H1 (cell line): ENCODE measurements around the gene COL10A1. TPM values are rescaled to one million over a fixed set of nuclear protein-coding genes. Genes with fewer than 3 reads are reported as not detected.

Experiments
- CTCF ChIA-PET: fragments of 300-600 bp; sonication (Branson Sonifier 250); formaldehyde crosslinking; loops from one replicate; lab custom pipeline; 2021; ENCODE audit not compliant: partially characterized antibody; lab: Charles Lee
- POLR2A ChIA-PET: fragments of 300-600 bp; sonication (Branson Sonifier 250); formaldehyde crosslinking; loops from one replicate; lab custom pipeline; 2021; ENCODE audit warnings: inconsistent platforms; ENCODE audit not compliant: partially characterized antibody; lab: Charles Lee
- DNase-seq, 2 experiments: peaks; one replicate each; pipeline versions ENCODE4 v3.0.0 to v3.0.0-alpha.2; 2010 to 2022; ENCODE audit warnings: low spot score in 2 of 2, low read depth in 1 of 2, mixed read lengths in 1 of 2
- FAIRE-seq: peaks from 2 replicates; lab custom pipeline; 2011; peaks lifted over from hg19 to GRCh38; lab: Jason Lieb, UNC
- H2AFZ ChIP-seq: 2 replicates; pipeline ENCODE4 v1.8.1; 2012; ENCODE audit warnings: low read length, inconsistent platforms
- H2AK5ac ChIP-seq: 2 replicates; pipeline ENCODE4 v1.6.1; 2013; ENCODE audit warnings: low read depth, low read length
- H2BK120ac ChIP-seq: replicated peaks from 2 replicates; pipeline ENCODE3; 2013; ENCODE audit warnings: low read depth, low read length, inconsistent platforms
- H2BK12ac ChIP-seq: 2 replicates; pipeline ENCODE4 v1.6.1; 2013; ENCODE audit warnings: low read depth, low read length
- H2BK15ac ChIP-seq: 2 replicates; pipeline ENCODE4 v1.6.1; 2013; ENCODE audit warnings: low read length
- H2BK20ac ChIP-seq: 2 replicates; pipeline ENCODE4 v1.6.1; 2013; ENCODE audit warnings: low read length
- H2BK5ac ChIP-seq: 2 replicates; pipeline ENCODE4 v1.6.1; 2013; ENCODE audit warnings: low read depth, low read length
- H3K14ac ChIP-seq: 2 replicates; pipeline ENCODE4 v1.6.1; 2013; ENCODE audit warnings: inconsistent platforms; ENCODE audit not compliant: insufficient read length
- H3K18ac ChIP-seq: 2 replicates; pipeline ENCODE4 v1.6.1; 2013; ENCODE audit warnings: low read length; ENCODE audit errors: extremely low read depth
- H3K23ac ChIP-seq: 2 replicates; pipeline ENCODE4 v1.6.1; 2013; ENCODE audit warnings: inconsistent platforms; ENCODE audit not compliant: insufficient read length
- H3K23me2 ChIP-seq: 2 replicates; pipeline ENCODE4 v1.6.1; 2013; ENCODE audit warnings: low read depth, low read length
- H3K27ac ChIP-seq: 2 replicates; pipeline ENCODE4 v1.6.1; 2011; ENCODE audit warnings: low read depth, low read length, inconsistent platforms
- H3K27me3 ChIP-seq, 4 experiments: replicated peaks in 1 of 4; 1 replicate in 1 of 4; 2 replicates in 3 of 4; pipeline versions ENCODE4 v1.6.1 to v1.8.1; 2011 to 2013; ENCODE audit warnings: low read length in 3 of 4, mild to moderate bottlenecking in 3 of 4, inconsistent platforms in 2 of 4, mixed read lengths in 2 of 4, moderate library complexity in 1 of 4; ENCODE audit not compliant: control insufficient read depth in 3 of 4, insufficient read depth in 3 of 4; ENCODE audit errors: extremely low read depth in 1 of 4
- H3K36me3 ChIP-seq, 4 experiments: 2 replicates each; pipeline versions ENCODE4 v1.6.1 to v1.8.1; 2011 to 2013; ENCODE audit warnings: mild to moderate bottlenecking in 4 of 4, low read length in 3 of 4, moderate library complexity in 2 of 4, control low read depth in 1 of 4, inconsistent platforms in 1 of 4; ENCODE audit not compliant: insufficient read depth in 4 of 4, control insufficient read depth in 2 of 4
- H3K4ac ChIP-seq: replicated peaks from 2 replicates; pipeline ENCODE3; 2013; ENCODE audit warnings: low read length, low read depth, mixed read lengths, inconsistent platforms; ENCODE audit not compliant: insufficient read length
- H3K4me1 ChIP-seq, 4 experiments: replicated peaks in 1 of 4; 1 replicate in 1 of 4; 2 replicates in 3 of 4; pipeline versions ENCODE4 v1.6.1 to v1.8.1; 2011 to 2013; ENCODE audit warnings: low read length in 3 of 4, inconsistent platforms in 2 of 4, mixed read lengths in 1 of 4; ENCODE audit not compliant: insufficient read depth in 4 of 4, control insufficient read depth in 3 of 4
- H3K4me2 ChIP-seq, 2 experiments: 2 replicates each; pipeline versions ENCODE4 v1.6.1 to v1.8.1; 2011 to 2013; ENCODE audit warnings: low read depth in 2 of 2, low read length in 2 of 2, control low read depth in 1 of 2, inconsistent platforms in 1 of 2, mild to moderate bottlenecking in 1 of 2; ENCODE audit not compliant: insufficient read depth in 1 of 2
- H3K4me3 ChIP-seq, 4 experiments: fragments of 200-600, 300-600 bp in 1 of 4; sonication (generic), shearing (Covaris generic), sonication (Bioruptor Twin) in 1 of 4; 2 replicates each; pipeline versions ENCODE4 v1.5.1 to v1.8.1; 2011 to 2016; ENCODE audit warnings: low read length in 4 of 4, low read depth in 3 of 4, control low read depth in 2 of 4, inconsistent platforms in 2 of 4, mild to moderate bottlenecking in 2 of 4, mixed read lengths in 1 of 4, moderate library complexity in 1 of 4; ENCODE audit not compliant: insufficient read depth in 2 of 4; ENCODE audit errors: extremely low read depth in 1 of 4
- H3K56ac ChIP-seq: replicated peaks from 2 replicates; pipeline ENCODE3; 2013; ENCODE audit warnings: low read depth, mild to moderate bottlenecking, mixed read lengths, low read length, inconsistent platforms; ENCODE audit not compliant: insufficient read length
- H3K79me1 ChIP-seq: 2 replicates; pipeline ENCODE4 v1.6.1; 2013; ENCODE audit warnings: low read depth, low read length, control low read depth
- H3K79me2 ChIP-seq, 2 experiments: 2 replicates each; pipeline versions ENCODE4 v1.6.1 to v1.8.1; 2012 to 2013; ENCODE audit warnings: low read length in 2 of 2, mild to moderate bottlenecking in 2 of 2, inconsistent platforms in 1 of 2; ENCODE audit not compliant: insufficient read depth in 2 of 2, control insufficient read depth in 1 of 2
- H3K9ac ChIP-seq, 4 experiments: replicated peaks in 1 of 4; 1 replicate in 1 of 4; 2 replicates in 3 of 4; pipeline versions ENCODE4 v1.6.1 to v1.8.1; 2011 to 2013; ENCODE audit warnings: low read depth in 3 of 4, low read length in 3 of 4, control low read depth in 2 of 4, mild to moderate bottlenecking in 2 of 4, moderate library complexity in 2 of 4, inconsistent platforms in 1 of 4; ENCODE audit errors: extremely low read depth in 1 of 4
- H3K9me3 ChIP-seq, 2 experiments: 2 replicates each; pipeline versions ENCODE4 v1.6.1 to v1.8.1; 2012 to 2013; ENCODE audit warnings: mild to moderate bottlenecking in 2 of 2, moderate library complexity in 2 of 2, control low read depth in 1 of 2, inconsistent platforms in 1 of 2, low read depth in 1 of 2, low read length in 1 of 2, mixed read lengths in 1 of 2; ENCODE audit not compliant: insufficient read depth in 2 of 2
- H4K20me1 ChIP-seq, 2 experiments: replicated peaks in 1 of 2; 2 replicates each; pipeline versions ENCODE3 to v1.8.1; 2011 to 2013; ENCODE audit warnings: inconsistent platforms in 2 of 2, low read length in 2 of 2, mild to moderate bottlenecking in 1 of 2; ENCODE audit not compliant: insufficient read depth in 2 of 2, control insufficient read depth in 1 of 2
- H4K5ac ChIP-seq: 2 replicates; pipeline ENCODE4 v1.6.1; 2013; ENCODE audit warnings: low read length, low read depth, mixed read lengths, inconsistent platforms; ENCODE audit not compliant: insufficient read length
- H4K8ac ChIP-seq: 2 replicates; pipeline ENCODE4 v1.8.0; 2013; ENCODE audit warnings: mild to moderate bottlenecking, moderate library complexity, low read length, inconsistent platforms; ENCODE audit not compliant: insufficient read depth; ENCODE audit errors: extremely low read depth
- H4K91ac ChIP-seq: replicated peaks from 2 replicates; pipeline ENCODE3; 2013; ENCODE audit warnings: low read length, mixed read lengths, inconsistent platforms; ENCODE audit not compliant: insufficient read length
- ASH2L ChIP-seq: fragments of 200-600, 300-600 bp; sonication (generic); IDR thresholded peaks from one replicate; pipeline ENCODE4 v1.7.1; 2017; ENCODE audit warnings: low read length
- BRCA1 ChIP-seq: IDR thresholded peaks from 2 replicates; pipeline ENCODE4 v1.6.1; 2012; ENCODE audit warnings: low read depth, low read length, improper control_type of control experiment
- E2F6 ChIP-seq: IDR thresholded peaks from 2 replicates; pipeline ENCODE4 v1.6.1; 2012; ENCODE audit warnings: inconsistent platforms
- HDAC2 ChIP-seq, 2 experiments: fragments of 300-600 bp in 1 of 2; sonication (generic) in 1 of 2; IDR thresholded peaks; 2 replicates each; pipeline ENCODE4 v1.6.1; 2011 to 2012; ENCODE audit warnings: low read depth in 2 of 2, low read length in 2 of 2, mild to moderate bottlenecking in 2 of 2, moderate library complexity in 2 of 2, borderline replicate concordance in 1 of 2, inconsistent platforms in 1 of 2
- RXRA ChIP-seq: IDR thresholded peaks from 2 replicates; pipeline ENCODE4 v1.6.1; 2011; ENCODE audit warnings: low read depth, mild to moderate bottlenecking, low read length, moderate library complexity; ENCODE audit not compliant: insufficient read depth
- SUZ12 ChIP-seq: fragments of 200-600 bp; sonication (generic); IDR thresholded peaks from 2 replicates; pipeline ENCODE4 v1.6.1; 2012; ENCODE audit warnings: mild to moderate bottlenecking, inconsistent platforms, low read length, moderate library complexity, mixed read lengths
- TBP ChIP-seq: IDR thresholded peaks from 2 replicates; pipeline ENCODE4 v1.6.1; 2011; ENCODE audit warnings: low read depth, low read length, improper control_type of control experiment
- USF2 ChIP-seq: IDR thresholded peaks from 2 replicates; pipeline ENCODE4 v1.6.1; 2011; ENCODE audit warnings: low read length, improper control_type of control experiment
- ZNF274 ChIP-seq: IDR thresholded peaks from 2 replicates; pipeline ENCODE4 v1.7.0; 2012; ENCODE audit warnings: low read length, borderline replicate concordance; ENCODE audit errors: extremely low read depth
- WGBS, 2 experiments: shearing (Covaris generic) in 1 of 2; methylation state at CpG; one replicate each; pipeline versions ENCODE4 v1.1.6 to v1.1.7; 2013 to 2015; ENCODE audit warnings: low lambda C conversion rate in 2 of 2, mixed read lengths in 2 of 2, inconsistent platforms in 1 of 2, low coverage in 1 of 2, missing lambda C conversion rate in 1 of 2; ENCODE audit not compliant: insufficient replicate concordance in 2 of 2, insufficient coverage in 1 of 2, insufficient read length in 1 of 2; ENCODE audit errors: extremely low coverage in 1 of 2, missing lambda C conversion rate in 1 of 2; 5-methylcytosine and 5-hydroxymethylcytosine counted together
- polyA plus RNA-seq, 7 experiments: library from polyadenylated mRNA; depleted of rRNA in 3 of 7; stranded (reverse) in 5 of 7; unstranded in 2 of 7; fragments of >200 nt in 5 of 7; fragments of 200-250 nt in 2 of 7; gene quantifications; 1 replicate in 5 of 7; 2 replicates in 1 of 7; 4 replicates in 1 of 7; pipeline versions ENCODE4 v1.2.1 to v1.2.3, GENCODE V29; 2011 to 2013; ENCODE audit warnings: missing spikeins in 2 of 7, mixed read lengths in 2 of 7
- total RNA-seq: library from RNA; stranded (reverse); fragmentation: NEBNext Ultra II Directional; extraction: Animal tissue kit (Norgen Biotek cat#: 25700); gene quantifications from 2 replicates; pipeline ENCODE4 v1.2.1, GENCODE V29; 2021

The COL10A1 gene
- total and polyA plus RNA-seq, 2 of the 8 experiments (the other 6 are each of a cell fraction or from before 2014, with no cell fraction given): not detected

- Histone ChIP-seq H4K20me1 (no peaks in the 10 kb centered on the region), H4K8ac (no peak overlapping the region), H3K79me1 (no peaks in the 10 kb centered on the region; the same call in 1 of the 2 replicates), H3K23me2 (peaks cover 5% of the 10 kb centered on the region), H4K5ac (peak overlapping the region; percentile 79), H3K14ac (no peak overlapping the region), H3K4me1 (peaks cover 0 to 28% (median 20%) of the 10 kb centered on the region in 4 experiments), H3K36me3 (peaks cover 2 to 32% (median 15%) of the 10 kb centered on the region in 4 experiments; a peak in 7 of 8 replicates), H3K4me3 (peak overlapping the region in 1 of 4 experiments; percentile 42; a peak in 2 of 8 replicates), H2AFZ (no peak overlapping the region), H2BK12ac (no peak overlapping the region), H3K4ac (no peak overlapping the region), H3K79me2 (peaks cover 0 to 46% of the 10 kb centered on the region in 2 experiments; a peak in 2 of 4 replicates), H2BK120ac (no peak overlapping the region), H3K9ac (no peak overlapping the region), H3K27me3 (no peaks in the 10 kb centered on the region), H2AK5ac (no peak overlapping the region), H3K18ac (no peak overlapping the region), H3K4me2 (peak overlapping the region; percentile 50 to 56; a peak in 3 of 4 replicates), H4K91ac (no peak overlapping the region), H2BK20ac (no peak overlapping the region), H2BK15ac (no peak overlapping the region), H2BK5ac (no peak overlapping the region), H3K9me3 (no peaks in the 10 kb centered on the region), H3K23ac (no peak overlapping the region), H3K27ac (peak overlapping the region; percentile 83; the same call in 1 of the 2 replicates), H3K56ac (no peak overlapping the region)
- FAIRE-seq (no peak), DNase-seq (no peak)
- ChIA-PET POLR2A (interaction anchor here (0.6 to 1.8 kb wide), 5 partner anchors 12 to 672 kb away, joined by 3 to 6 read pairs (median 3); no protein-coding TSS in a partner anchor), CTCF (interaction anchor here (0.9 to 2.0 kb wide), 3 partner anchors 10 to 21 kb away, joined by 4 to 7 read pairs (median 6); no protein-coding TSS in a partner anchor)
- 70% methylated on average over 1 of the region's 1 CpG; no CpG with 5 or more reads in 1 of the 2 experiments for WGBS, 2 experiments
- TF ChIP-seq HDAC2 (IDR thresholded peaks at IDR 0.05; ENCODE audit: borderline replicate concordance in 1 of 2, low read depth in 2 of 2, low read length in 2 of 2): no peak
- TF ChIP-seq ZNF274: no peak
- no peak for TF ChIP-seq ASH2L
- TF ChIP-seq TBP: no peak
- TF ChIP-seq SUZ12: no peak
- TF ChIP-seq BRCA1: no peak
- no peak for TF ChIP-seq USF2
- no peak for TF ChIP-seq RXRA
- no peak for TF ChIP-seq E2F6
Observed at GRCh38 chr6:116106146-116106545, 19.8 kb downstream of the COL10A1 start.
